Measurements from ENCODE around the gene RNASEL.

Gene RNASEL

DNA sequence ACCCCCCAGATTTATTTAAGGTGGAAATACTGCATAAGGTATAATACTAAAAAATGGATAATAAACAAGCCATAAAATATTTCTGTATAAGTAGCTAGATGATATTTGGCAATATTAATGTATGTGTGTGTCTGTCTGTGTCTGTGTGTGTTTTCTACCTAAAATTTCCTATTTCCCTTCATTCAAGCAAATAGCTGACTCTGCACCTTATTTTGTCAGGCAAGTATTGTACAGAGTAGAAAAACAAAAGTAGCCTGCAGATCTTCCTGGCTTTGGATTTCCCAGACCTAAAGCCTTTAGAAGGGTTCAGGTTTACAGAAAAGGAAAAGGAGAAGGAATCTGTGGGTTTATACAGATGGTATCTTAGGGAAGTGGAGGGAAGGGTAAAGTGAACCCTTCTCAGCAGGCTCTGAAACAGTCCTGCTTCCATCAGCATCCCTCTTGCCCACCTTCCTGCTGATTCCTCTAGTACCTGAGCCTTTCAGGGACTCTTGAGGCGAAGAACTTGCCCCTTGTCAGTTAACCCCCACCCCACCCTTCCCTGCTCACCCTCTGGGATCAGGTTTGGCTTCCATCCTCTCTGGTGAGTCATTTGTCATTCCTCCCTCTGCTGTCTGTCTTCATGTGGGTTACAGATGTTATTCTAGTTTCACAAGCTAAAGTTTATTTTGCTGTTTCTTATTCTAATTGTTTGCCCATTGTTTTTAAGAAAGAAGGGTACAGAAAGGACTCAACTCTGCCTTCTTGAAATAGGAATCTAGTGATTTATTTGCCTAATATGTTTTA lies 36.9 kb upstream of the RNASEL start:
- H3K4me1 ChIP-seq (ENCODE audit: control insufficient read depth in 1 of 2, insufficient read depth in 1 of 2, low read depth in 1 of 2, low read length in 1 of 2), result no peaks in the 10 kb centered on the region
- no peaks in the 10 kb centered on the region for H3K36me3 ChIP-seq
- no peak overlapping the region for H3K4me3 ChIP-seq (ENCODE audit: low read depth in 1 of 2, low read length in 1 of 2)
- TF ChIP-seq, protein P1, sequence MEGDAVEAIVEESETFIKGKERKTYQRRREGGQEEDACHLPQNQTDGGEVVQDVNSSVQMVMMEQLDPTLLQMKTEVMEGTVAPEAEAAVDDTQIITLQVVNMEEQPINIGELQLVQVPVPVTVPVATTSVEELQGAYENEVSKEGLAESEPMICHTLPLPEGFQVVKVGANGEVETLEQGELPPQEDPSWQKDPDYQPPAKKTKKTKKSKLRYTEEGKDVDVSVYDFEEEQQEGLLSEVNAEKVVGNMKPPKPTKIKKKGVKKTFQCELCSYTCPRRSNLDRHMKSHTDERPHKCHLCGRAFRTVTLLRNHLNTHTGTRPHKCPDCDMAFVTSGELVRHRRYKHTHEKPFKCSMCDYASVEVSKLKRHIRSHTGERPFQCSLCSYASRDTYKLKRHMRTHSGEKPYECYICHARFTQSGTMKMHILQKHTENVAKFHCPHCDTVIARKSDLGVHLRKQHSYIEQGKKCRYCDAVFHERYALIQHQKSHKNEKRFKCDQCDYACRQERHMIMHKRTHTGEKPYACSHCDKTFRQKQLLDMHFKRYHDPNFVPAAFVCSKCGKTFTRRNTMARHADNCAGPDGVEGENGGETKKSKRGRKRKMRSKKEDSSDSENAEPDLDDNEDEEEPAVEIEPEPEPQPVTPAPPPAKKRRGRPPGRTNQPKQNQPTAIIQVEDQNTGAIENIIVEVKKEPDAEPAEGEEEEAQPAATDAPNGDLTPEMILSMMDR (IDR thresholded peaks at IDR 0.05), result no peak
- peaks cover 23% of the 10 kb centered on the region for H3K27me3 ChIP-seq
- no peaks in the 10 kb centered on the region for H3K9me3 ChIP-seq
- no peak overlapping the region for H3K27ac ChIP-seq

DNA sequence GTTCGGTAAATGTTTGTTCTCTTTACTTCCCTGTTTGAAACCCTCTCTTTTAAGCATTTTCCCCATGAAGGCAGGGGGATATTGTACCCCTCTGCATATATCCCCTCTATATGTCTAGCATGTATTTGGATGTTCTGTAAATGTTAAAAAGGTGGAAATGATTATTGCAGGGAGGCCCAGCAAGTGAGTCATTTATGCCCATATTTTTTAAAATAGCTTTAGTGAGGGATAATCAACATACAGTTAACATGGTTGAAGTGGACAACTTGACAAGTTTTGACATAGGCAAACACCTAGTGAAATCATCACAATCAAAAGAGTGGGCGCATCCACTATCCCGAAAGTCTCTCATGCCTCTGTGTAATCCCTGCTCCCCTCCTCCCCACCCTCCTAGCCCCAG lies 36.0 kb upstream of the RNASEL start:
- H3K4me3 ChIP-seq (ENCODE audit: low read depth in 1 of 2, low read length in 1 of 2), result no peak overlapping the region
- H3K4me1 ChIP-seq (ENCODE audit: control insufficient read depth in 1 of 2, insufficient read depth in 1 of 2, low read depth in 1 of 2, low read length in 1 of 2), result no peaks in the 10 kb centered on the region
- H3K36me3 ChIP-seq, result no peaks in the 10 kb centered on the region
- H3K9me3 ChIP-seq, result no peaks in the 10 kb centered on the region
- no peak overlapping the region for H3K27ac ChIP-seq
- H3K27me3 ChIP-seq, result peaks cover 15% of the 10 kb centered on the region
- TF ChIP-seq, protein P1 (IDR thresholded peaks at IDR 0.05), result no peak

DNA sequence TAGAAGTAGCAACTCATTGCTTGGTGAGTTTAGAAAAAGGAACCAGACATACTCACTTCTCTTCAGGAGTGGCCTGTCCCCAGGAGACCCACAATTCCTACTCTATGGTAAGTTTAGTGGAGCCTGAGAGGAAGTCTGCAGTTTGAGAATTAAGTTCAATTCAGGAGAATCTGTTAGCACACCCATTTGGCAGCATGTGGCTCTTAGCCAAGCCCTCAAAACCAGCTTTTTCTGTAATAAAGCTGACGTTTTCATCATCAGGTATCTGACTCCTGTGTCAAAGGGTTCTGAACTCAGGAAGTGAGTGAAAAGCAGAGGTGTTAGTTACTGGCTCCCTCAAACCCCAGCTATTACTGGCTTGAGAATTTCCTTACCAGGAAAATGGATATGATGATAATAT lies 35.5 kb upstream of the RNASEL start:
- Histone ChIP-seq H3K36me3 (no peaks in the 10 kb centered on the region), H3K4me1 (ENCODE audit: control insufficient read depth in 1 of 2, insufficient read depth in 1 of 2, low read depth in 1 of 2, low read length in 1 of 2) (no peaks in the 10 kb centered on the region), H3K27ac (no peak overlapping the region), H3K9me3 (no peaks in the 10 kb centered on the region), H3K27me3 (peaks cover 13% of the 10 kb centered on the region), H3K4me3 (ENCODE audit: low read depth in 1 of 2, low read length in 1 of 2) (no peak overlapping the region)
- TF ChIP-seq, protein P1 (IDR thresholded peaks at IDR 0.05), result no peak

DNA sequence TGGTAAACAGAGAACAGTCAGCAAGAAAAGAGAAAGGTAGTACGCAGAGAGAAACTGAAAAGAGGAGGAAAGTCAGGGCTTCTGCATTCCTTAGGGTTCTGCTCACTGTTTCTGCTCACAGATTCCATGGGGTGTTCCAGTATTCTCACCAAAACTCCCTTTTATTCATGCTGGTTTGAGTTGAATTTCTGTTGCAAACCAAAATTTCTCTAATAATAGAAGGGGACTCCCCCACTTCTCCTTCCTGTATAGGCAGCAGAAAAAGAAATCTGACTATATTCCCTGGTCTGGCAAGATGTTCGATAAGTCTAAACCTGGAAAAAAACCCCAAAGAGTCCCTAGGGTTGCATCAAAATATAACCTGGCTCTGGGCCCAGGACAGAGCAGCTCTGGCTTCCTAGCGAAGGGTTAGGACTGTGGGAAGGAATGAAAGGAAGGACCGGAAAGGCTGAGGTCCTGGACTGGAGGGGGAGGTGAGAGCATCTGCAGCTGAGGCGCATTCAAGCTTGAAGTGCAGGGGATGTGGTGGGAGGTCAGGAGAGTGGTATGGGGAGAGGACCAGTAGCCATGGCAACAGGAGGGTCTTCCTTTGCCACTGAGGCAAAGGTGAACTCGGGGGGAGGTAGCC lies 34.0 kb upstream of the RNASEL start:
- Histone ChIP-seq H3K36me3 (no peaks in the 10 kb centered on the region), H3K27ac (no peak overlapping the region), H3K27me3 (peaks cover 27% of the 10 kb centered on the region), H3K9me3 (no peaks in the 10 kb centered on the region), H3K4me3 (ENCODE audit: low read depth in 1 of 2, low read length in 1 of 2) (no peak overlapping the region), H3K4me1 (ENCODE audit: control insufficient read depth in 1 of 2, insufficient read depth in 1 of 2, low read depth in 1 of 2, low read length in 1 of 2) (no peaks in the 10 kb centered on the region)
- TF ChIP-seq, protein P1 (IDR thresholded peaks at IDR 0.05), result no peak

DNA sequence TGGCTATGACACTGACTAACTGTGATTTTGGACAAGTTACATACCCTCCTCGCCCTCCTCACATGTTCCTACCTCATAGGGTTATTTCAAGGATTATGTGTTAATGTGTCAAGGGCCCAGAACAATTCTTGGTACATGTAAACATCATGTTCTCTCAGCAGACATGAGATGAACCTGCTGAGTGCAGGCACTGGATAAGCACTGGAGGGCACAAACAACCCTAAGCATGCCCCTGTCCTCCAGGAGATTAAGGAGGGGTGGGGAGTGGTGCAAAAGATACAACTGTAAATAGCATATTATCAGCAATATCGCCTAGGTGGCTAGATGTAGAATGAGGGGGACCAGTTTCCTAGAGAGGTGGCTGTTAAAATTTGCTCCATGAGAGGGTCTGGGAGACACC lies 32.9 kb upstream of the RNASEL start:
- H3K4me1 ChIP-seq (ENCODE audit: control insufficient read depth in 1 of 2, insufficient read depth in 1 of 2, low read depth in 1 of 2, low read length in 1 of 2), result no peaks in the 10 kb centered on the region
- H3K36me3 ChIP-seq, result no peaks in the 10 kb centered on the region
- H3K9me3 ChIP-seq, result no peaks in the 10 kb centered on the region
- no peak overlapping the region for H3K4me3 ChIP-seq (ENCODE audit: low read depth in 1 of 2, low read length in 1 of 2)
- TF ChIP-seq, protein P1 (IDR thresholded peaks at IDR 0.05), result no peak
- H3K27ac ChIP-seq, result no peak overlapping the region
- peaks cover 33% of the 10 kb centered on the region for H3K27me3 ChIP-seq

All from neutrophil (primary cell).